CD4-positive, alpha-beta T cell treated with Interleukin-15 for 4 hours (primary cell): ENCODE data around the gene CHST1.

ENCODE experiments used
- DNase-seq: peaks from one replicate; pipeline ENCODE4 v3.0.0-alpha.2; 2020; ENCODE audit warnings: low spot score

Gene CHST1

DNA sequence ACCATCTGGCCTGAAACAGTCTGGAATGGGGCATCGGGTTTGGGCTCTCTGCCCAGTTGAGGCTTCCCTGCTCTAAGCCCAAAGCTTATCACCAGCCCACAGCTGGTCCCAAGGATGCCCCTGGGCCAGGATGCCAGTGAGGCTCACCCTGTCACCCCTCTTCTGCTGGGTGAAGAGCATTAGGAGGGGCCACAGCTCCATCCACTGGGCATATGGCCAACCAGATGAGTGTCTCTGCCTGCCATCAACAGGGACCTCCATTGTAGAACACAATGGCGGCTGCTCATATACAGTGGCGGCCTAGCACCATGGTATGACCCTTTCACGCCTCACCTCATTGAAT, 5.6 kb downstream of the CHST1 start:
- no peak for DNase-seq

DNA sequence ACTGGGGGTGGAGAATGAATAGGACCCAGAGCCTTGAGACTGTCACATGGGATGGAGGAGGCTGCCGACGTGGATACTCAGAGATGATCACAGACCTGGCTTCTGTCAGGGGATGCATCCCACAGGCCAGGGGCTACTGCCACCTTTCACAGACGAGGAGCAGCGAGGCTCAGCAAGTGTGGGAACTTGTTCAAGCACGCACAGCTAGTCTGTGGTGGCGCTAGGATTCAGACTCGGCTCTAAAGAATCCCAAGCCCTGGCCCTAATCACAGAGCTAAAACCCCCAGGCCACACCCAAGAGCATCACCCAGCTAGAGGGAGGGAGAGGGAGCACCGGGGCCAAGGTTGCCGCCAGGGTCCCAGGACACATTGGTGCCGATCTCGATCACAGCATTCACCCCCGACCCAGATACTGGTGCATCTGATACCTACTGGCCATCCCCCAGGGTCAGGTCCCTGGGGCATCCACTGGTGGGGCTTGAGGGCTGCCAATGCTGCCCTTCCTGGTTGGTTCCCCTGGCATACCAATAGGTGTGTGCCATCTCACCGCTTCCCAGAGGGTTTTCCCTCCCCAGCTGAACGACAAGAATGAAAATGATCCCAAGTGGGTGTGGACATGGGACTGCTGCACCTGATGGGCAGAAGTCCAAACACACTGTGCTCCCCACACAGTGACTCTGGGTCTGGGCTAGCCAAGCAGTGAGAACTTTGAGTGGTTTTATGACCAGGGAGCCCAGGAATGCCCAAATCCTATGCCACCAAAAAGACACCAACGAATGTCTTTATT, 6.2 kb downstream of the CHST1 start:
- no peak for DNase-seq

DNA sequence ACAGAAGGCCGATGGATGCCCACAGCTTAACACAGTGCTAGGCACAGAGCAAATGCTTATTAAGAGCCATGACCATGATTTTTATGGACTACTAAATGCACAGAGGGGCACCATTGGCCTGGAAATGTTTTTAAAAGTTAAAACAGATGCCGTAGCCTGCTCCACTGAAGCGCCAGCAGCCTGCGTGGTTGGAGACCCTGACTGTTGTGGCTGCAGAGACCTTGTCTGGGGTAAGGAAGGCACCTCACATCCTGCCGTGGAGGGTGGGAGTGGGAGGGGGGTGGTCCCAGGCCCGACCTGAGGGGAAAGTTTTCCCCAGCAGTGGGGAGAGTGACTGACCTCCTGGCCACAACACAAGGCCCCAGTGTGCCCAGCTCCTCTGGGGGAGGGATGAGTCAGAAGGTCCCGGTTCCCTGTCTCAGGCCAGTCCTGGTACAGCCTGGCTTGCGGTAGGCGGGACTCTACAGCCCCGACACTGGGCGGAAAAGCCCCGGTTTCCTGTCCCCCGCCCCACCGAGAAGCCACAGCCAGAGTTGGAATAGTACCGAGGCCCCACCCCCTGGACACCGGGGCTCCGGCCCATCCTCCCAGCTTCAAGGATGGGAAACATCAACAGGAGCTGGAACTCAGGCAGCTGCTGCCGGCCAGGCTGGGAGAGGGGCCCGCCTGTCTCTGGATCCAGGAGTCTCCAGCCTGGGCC, 7.0 kb downstream of the CHST1 start:
- no peak for DNase-seq

DNA sequence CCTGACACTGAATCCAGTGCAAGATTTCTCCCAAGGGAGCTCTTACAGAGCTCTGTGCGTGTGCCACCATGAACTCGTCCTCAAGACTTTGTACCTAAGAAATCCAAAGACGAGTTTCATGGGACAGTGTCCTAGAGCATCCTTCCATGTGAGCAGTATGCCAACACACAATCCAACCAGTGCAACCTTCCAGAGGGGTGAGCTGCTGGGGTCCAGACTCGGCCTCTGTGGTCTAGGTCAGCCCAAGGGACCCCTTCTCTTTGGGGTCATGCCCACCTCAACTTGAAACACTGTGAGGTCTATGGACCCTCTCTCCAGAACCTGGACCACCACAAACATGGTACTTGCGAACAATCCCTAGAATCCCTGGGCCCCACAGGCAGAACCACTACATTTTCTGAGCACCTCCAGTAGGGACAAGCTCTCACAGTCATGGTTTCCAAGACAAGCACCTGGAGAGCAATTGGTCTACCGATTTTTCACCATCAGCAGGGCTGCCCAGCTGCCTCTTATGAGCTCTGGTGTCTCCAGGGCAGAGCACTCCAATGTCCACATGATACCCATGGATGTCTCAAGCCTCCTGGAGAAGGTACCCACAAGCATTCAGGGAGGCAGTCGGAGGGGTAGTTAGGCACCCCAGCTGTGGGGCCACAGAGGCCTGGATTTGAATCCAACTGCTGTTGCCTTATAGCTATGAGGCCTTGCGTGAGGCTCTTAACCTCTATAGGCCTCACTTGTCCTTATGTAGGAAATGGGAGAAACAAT, 7.7 kb downstream of the CHST1 start:
- DNase-seq = no peak

DNA sequence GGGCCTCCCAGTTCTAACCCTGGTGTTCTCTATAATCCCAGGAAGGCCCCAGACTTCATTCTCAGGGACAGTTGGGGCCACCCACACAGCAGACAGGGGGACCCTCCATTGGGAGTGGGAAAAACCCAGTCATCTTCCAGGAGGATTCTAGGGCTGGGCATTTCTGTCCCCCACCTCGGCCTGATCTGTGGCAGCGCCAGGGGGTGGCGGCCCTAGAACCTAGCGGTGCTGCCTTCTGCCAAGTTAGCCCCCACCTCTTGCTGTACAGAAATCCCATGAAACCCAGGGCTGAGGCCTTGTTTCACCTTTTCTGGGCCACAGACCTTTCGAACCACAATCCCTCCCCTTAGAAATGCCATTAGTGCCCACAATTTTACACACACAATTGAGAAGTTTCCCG, 9.6 kb downstream of the CHST1 start:
- no peak for DNase-seq

DNA sequence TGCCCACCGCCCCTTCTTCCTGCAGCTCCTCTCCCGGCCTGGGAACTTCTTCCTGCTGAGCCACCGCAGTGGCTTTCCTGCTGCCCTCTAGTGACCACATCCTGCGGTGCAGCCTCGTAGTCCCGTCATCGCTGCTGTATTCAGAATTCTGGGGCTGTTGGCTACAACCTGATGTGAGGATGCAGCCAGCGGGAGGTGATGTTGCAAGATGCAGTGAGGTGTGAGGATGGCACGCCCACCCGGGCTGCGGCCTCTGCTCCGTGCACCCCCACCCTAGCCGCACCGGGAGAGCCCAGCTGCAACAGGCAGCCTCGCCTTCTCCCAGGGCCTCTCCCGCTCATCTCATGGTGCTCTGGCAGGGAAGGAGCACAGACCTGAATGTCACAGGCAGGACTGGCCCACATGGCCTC, 10.1 kb downstream of the CHST1 start:
- peak; percentile 41 for DNase-seq

DNA sequence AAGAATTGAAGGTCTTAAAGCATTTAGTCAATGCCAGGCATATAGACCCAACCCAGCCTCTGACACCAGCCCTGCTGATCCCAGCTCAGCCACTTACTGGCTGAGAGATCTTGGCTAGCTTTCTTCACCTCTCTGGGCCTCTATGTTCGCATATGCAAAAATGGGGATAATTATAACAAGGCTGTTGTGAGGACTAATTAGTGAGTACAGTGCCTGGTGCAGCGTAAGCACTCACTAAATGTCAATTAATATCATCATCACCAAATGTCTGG, 10.5 kb downstream of the CHST1 start:
- DNase-seq = no peak

DNA sequence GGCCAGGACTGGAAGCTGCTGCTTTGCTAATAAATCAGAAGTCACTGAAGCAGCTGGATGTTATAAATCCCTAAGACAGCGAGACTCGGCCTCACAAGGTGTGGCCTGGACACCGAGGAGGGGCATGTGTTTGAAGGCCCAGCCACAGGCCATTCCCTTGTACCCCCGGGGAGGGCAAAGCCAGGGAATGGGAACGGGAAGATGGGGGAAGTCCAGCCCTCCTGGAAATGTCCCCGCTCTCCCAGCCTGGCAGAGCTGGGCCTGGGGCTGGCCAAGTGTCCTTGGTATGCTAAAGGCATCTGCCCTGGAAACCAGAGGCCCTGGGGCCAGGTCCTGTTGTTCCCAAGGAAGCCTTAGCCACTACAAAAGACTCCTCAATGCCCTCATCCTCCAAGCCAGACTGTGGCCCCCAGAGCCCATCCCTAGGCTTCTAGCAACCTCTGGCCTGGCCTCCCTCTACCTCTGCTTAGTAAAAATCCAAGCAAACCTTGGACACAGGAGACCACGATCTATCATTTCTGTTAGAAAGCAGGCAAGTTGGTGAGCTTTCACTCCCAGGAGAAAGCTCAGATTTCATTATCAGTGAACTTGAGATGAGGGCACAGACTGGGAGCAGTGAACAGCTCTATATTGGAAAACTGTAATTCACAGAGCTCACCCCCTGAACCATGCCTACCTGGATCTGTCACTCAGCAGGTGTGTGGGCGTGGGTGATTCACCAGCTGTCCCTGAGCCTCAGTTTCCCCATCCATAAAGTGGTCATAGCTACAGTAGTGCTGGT, 11.0 kb downstream of the CHST1 start:
- DNase-seq = no peak

DNA sequence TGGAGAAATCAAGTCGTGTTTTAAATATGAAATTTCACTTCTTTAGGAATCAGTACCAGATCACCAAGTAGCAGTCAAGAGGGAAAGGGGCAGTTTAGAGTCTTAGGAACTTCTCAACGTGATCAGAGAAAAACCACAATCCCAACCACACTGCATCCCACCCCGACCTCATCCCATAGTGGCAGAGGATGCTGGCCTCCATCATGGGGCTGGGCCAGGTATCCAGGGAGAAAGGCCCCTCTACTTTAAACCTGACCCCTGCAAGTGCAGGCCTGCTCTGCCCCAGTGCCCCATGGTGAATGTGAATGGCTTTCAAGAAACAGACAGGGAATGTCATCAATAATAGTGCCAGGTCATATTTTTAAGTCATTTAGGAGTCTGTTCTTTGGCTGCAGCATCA, 12.1 kb downstream of the CHST1 start:
- no peak for DNase-seq

DNA sequence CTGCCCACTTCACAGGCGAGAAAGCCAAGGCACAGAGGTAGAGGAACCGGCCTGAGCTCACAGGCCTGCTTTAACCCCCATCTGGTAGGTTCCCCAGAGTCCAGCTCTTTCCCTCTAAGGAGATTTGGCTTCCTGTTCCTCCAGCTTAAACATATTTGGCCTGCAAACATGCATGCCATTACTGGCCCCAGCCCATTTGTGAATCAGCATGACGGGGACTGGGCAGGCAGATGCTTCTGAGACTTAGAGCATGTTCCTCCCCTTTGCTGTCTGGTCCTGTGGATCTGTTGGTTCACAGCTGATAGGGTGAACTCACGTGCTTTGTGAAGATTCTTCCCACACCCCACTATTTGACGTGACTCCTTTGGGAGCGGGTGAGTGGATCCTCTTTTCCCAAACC, 12.6 kb downstream of the CHST1 start:
- DNase-seq = no peak

DNA sequence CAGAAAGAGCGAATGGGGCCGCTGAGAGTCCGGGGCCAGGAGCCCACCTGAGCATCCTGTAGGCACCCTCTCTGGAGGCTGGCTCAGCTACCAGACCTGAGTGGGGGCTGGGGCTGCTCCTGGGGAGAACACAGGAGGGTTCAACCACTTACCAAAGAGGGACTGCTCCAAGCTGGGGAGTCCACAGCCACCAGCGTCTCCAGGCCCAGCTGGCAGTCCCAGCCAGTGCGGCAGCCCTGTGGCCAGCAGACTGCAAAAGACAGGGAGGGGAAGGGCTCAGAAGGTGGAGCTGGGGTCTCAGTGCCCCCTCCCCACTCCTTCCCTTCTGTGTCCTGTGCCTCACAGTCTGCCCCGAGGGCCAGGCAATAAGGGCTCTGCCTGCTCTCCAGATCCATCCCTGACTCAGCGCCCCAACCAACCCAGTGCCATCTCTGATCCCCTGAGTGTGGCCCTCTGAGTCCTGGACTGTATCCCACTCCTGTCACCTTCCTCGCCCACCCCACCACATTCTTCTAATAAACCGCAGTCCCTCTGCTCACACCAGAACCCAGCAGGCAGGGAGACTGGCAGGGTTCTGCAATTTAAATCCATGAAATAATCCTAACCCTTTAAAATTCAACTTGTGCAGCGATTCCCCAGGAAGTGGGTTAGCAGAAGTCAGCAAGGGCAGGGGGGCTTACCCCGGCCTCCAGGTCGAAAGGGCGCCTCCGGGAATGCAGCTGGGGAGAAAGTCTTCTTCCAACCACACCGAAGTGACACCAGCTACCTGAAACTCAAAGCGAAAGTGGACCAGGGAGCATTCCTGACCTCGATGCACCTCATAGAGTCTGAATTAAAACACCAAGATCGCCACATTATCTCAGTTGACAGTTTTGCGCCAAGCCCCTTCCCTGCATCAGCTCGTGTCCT, 13.3 kb downstream of the CHST1 start:
- no peak for DNase-seq

DNA sequence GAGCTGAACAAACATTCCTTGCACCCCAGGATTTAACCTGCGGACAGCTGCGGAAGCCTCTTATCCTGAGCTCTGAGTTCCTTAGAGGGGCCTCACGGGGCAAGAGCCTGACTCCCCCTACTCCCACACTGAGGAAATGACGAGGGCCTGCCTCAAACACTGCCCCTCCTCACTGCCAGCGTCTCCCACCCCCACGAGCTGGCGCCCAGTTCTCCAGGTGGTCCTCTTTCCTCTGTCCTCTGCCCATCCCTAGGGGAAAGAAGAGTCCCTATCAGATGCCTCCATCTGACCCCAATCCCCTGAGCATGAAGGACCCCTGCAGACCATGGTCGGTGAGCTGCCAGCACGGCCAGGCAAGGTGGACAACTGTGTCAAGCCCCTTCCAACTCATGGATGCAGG, 14.3 kb downstream of the CHST1 start:
- no peak for DNase-seq

DNA sequence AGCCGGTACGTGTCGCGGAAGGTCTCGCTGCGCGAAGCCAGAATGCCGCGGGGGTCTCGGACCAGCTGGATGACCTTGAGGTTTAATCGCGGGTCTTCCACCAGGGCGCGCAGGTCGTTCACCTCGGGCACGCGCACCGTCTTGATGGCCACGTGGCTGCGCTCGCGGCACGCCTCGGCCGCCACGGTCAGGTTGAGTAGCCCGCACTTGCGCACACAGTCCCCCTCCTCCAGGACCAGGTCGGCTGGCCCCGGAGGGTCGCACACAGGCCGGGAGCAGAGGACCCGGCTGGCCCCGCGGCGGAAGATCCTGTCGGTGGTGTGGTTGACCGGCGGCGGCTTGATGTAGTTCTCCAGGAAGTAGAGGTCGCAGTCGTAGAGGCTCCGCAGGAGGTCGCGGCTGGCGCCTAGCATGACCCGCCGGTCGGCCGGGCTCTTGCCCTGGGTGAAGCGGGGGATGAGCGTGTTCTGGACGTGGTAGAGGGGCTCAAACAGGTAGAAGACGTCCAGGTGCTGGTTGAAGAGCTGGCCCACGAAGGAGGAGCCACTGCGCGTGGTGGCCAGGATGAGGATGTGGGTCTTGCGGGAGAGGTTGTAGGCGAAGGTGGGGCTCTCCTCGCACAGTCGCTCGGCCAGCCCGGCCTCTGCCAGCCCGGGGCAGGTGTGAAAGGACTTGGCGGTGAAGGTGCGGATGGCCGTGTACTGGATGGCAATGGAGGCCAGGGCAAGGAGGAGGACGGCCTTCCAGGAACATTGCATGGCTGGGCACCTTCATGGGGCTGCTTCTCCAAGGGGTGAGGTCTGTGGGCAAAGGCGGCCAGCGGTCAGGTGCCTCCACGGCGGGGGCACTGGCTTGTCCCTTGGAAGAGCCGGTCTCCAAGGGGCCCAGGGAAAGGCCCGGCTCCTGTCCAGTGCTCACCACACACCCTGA, 15.0 kb downstream of the CHST1 start:
- DNase-seq = no peak

DNA sequence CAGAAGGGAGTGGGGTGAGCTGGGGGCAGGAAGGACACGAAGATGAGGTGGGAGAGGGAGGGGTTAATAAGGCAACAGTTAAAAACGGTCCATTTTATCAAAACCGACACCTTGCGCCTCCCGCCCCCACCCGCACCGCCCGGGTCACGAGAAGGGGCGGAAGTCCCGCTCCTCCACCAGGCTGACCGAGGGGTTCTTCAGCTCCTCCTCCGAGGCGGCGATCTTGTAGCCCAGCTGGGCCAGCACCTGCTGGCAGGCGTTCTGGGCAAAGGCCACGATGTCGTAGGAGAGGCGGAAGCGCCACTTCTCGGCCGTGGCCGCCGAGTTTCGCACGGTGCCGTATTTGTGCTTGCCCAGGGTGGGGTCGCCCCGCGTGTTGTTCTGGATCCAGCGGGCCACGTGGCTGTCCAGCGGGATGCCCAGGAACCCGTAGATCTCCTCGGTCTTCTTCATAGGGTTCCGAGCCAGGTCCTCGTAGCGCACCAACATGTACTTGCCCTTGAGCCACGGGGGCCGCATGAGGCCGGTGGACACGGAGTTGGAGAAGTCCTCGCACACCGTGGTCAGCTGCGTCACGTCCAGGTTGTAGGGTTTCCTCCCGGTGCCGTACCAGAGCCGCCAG, 15.8 kb downstream of the CHST1 start:
- DNase-seq = no peak

DNA sequence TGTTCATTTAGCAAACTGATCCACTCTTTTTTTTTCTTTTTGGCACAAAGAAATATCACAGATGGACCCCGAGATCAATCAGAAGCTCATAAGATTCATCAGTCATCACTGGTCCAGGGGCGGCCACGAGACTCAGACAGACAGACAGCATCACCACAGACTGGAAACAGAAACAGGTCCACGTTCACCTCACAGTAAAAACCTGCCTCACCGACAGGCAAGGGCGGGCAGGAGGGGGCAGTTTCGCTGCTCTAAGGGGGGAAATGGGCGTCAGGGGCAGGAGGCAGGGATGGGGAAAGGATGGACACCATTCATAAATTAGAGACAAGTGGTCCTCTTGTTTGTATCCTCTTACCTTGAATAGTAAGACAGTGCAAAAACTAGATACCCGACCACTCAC, 16.5 kb downstream of the CHST1 start:
- DNase-seq = no peak

DNA sequence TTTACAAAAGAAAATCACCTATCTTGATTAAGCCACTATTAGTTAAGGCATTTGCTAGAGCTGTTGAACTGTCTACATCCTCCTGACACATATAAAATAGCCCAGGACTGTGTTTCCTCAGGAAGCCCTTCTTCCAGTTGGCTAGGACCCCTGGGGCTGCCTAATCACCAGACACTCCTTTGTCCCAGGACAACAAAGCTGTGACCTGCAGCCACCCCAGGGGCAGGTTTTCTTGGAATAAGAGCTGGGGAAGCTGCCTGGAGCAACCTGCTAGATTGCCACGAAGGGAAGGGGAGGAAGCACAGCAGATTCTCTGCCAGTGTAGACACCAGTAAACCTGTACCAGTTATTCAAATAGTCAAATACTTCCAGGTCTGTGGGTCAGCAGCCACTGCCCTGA, 17.6 kb downstream of the CHST1 start:
- DNase-seq = no peak

DNA sequence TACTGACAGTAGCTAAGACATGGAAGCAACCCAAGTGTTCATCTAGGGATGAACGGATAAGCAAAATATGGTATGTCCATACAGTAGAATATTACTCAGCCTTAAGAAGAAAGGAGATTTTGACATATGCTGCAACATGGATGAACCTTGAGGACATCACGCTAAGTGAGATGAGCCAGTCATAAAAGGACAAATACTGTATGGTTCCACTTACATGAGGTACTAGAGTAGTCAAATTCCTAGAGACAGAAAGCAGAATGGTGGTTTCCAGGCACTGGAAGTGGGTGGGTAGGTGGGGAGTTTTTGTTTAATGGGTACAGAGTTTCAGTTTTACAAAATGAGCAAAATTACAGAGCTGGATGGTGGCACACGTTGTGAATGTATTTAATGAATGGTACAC, 18.1 kb downstream of the CHST1 start:
- no peak for DNase-seq

DNA sequence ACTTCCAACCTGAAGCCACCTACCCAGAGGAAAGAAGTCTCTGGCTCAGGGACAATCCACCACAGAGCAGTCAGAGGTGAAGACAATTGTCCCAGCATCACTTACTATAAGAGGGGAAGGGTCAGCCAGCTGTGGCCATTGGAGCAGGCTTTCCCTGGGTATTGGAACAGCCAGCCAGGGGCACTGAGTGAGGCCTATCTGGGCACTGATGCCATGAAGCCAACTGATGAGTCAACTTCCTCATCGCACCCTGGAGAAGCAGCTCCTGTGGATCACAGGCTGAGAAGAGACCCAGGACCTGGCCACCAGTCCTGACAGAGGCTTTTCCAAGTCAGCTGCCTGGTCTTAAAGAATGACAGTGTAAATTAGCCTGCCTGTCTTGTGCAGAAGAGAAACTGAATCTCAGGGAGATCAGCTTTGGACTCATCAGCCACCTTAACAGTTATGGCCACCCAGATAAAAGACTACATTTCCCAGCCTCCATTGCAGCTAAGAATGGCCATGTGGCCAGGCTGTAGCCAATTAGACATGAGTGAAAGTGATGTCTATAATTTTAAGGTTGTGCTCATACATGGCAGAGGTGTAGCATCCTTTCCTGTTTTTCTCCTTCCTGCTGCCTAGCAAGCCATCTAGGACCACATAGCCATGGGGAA, 19.0 kb downstream of the CHST1 start:
- peak; percentile 36 for DNase-seq
